Lung (tissue), 12 donors: ENCODE data around the gene ZHX3. TPM values are rescaled to one million over a fixed set of nuclear protein-coding genes. Genes with fewer than 3 reads are reported as not detected.

Source experiments
- ATAC-seq: fragments of 200-7000 bp; cut with Tn5 transposase; one replicate; pipeline ENCODE4 v1.9.1; 2020; ENCODE audit warnings: moderate number of reproducible peaks; ENCODE audit not compliant: insufficient read depth, low FRiP score
- DNase-seq, 3 donors: peaks; one replicate each; pipeline ENCODE4 v3.0.0-alpha.2; 2013 to 2017
- H3K27ac ChIP-seq, 2 donors: one replicate each; pipeline ENCODE4 v1.5.1; 2013; ENCODE audit warnings: mild to moderate bottlenecking in 2 of 2, moderate library complexity in 2 of 2, control low read depth in 1 of 2, inconsistent platforms in 1 of 2, low read depth in 1 of 2, low read length in 1 of 2
- H3K27me3 ChIP-seq, 3 donors: one replicate each; pipeline ENCODE4 v1.5.1; 2013; ENCODE audit warnings: low read length in 2 of 3; ENCODE audit not compliant: control insufficient read depth in 3 of 3, insufficient read depth in 3 of 3
- H3K36me3 ChIP-seq, 4 donors: one replicate each; pipeline ENCODE4 v1.5.1; 2013; ENCODE audit warnings: low read length in 4 of 4, mild to moderate bottlenecking in 1 of 4, moderate library complexity in 1 of 4; ENCODE audit not compliant: control insufficient read depth in 4 of 4, insufficient read depth in 4 of 4
- H3K4me1 ChIP-seq, 5 donors: one replicate each; pipeline ENCODE4 v1.5.1; 2013; ENCODE audit warnings: low read length in 5 of 5, mild to moderate bottlenecking in 2 of 5, moderate library complexity in 1 of 5; ENCODE audit not compliant: control insufficient read depth in 5 of 5, insufficient read depth in 5 of 5
- H3K4me3 ChIP-seq: one replicate; pipeline ENCODE4 v1.5.1; 2013; ENCODE audit warnings: mild to moderate bottlenecking, control low read depth, moderate library complexity
- H3K9ac ChIP-seq, 2 donors: one replicate each; pipeline ENCODE4 v1.5.1; 2013; ENCODE audit warnings: low read length in 2 of 2, control low read depth in 1 of 2; ENCODE audit not compliant: insufficient read depth in 1 of 2
- H3K9me3 ChIP-seq, 4 donors: one replicate each; pipeline ENCODE4 v1.5.1; 2013; ENCODE audit warnings: low read length in 3 of 4, mild to moderate bottlenecking in 1 of 4, moderate library complexity in 1 of 4; ENCODE audit not compliant: control insufficient read depth in 4 of 4, insufficient read depth in 3 of 4
- CTCF ChIP-seq: IDR thresholded peaks from 2 replicates; pipeline ENCODE4 v1.5.1; 2012; ENCODE audit warnings: mild to moderate bottlenecking; ENCODE audit errors: control extremely low read depth, extremely low read depth
- WGBS, 2 donors: extraction: QIAGEN DNeasy Blood & Tissue Kit; methylation state at CpG; one replicate each; pipeline ENCODE4 v1.1.7; 2013; 5-methylcytosine and 5-hydroxymethylcytosine counted together
- polyA plus RNA-seq, 2 donors: library from polyadenylated mRNA; stranded (reverse); fragments of 200-250 nt; gene quantifications; one replicate each; pipeline ENCODE4 v1.2.1, GENCODE V29; 2013
- total RNA-seq, 2 donors: library from RNA; depleted of rRNA in 1 of 2; stranded (reverse); fragments of >200 nt in 1 of 2; gene quantifications; one replicate each; pipeline ENCODE4 v1.2.1, GENCODE V29; 2014 to 2021
- donor health status: control.
- donor health status: control.
- donor health status: Bipolar disorder and iron deficiency.
- donor health status: healthy.
- donor health status: DM: yes; HTN: yes; CAD: no.

ZHX3 gene
- total and polyA plus RNA-seq, 4 donors: 8.3 to 48.2 (median 18.0) TPM

- H3K27ac ChIP-seq: no peak overlapping the region
These were observed 91.1 kb downstream of the ZHX3 start for GRCh38 chr20:41226426-41226825.

GRCh38 chr20:41225091-41225490, 92.4 kb downstream of the ZHX3 start:
- ATAC-seq: no peak
- 21 to 49% methylated on average over 1 of the region's 1 CpG for WGBS, 2 donors
- H3K4me3 ChIP-seq: no peak overlapping the region
- no peak overlapping the region for H3K27ac ChIP-seq
- H3K4me1 ChIP-seq: peaks cover 0 to 16% (median 7%) of the 10 kb centered on the region in 5 donors
- H3K27me3 ChIP-seq: no peaks in the 10 kb centered on the region
- DNase-seq: peak in 1 of 3 donors; percentile 12
- no peak for TF ChIP-seq CTCF
- no peak overlapping the region for H3K9ac ChIP-seq
- H3K9me3 ChIP-seq: no peaks in the 10 kb centered on the region
- no peaks in the 10 kb centered on the region for H3K36me3 ChIP-seq

More at GRCh38 chr20:41226426-41226825, 91.1 kb downstream of the ZHX3 start:
- ATAC-seq: no peak
- no peak for DNase-seq
- H3K4me1 ChIP-seq: peaks cover 0 to 12% (median 6%) of the 10 kb centered on the region in 5 donors
- H3K36me3 ChIP-seq: no peaks in the 10 kb centered on the region
- H3K9ac ChIP-seq: no peak overlapping the region
- H3K9me3 ChIP-seq: no peaks in the 10 kb centered on the region
- H3K4me3 ChIP-seq: no peak overlapping the region
- no peak for TF ChIP-seq CTCF
- 86 to 100% methylated on average over 1 of the region's 1 CpG for WGBS, 2 donors
- H3K27me3 ChIP-seq: no peaks in the 10 kb centered on the region

- no peak overlapping the region for H3K9ac ChIP-seq
- 84 to 88% methylated on average over 1 of the region's 1 CpG for WGBS, 2 donors
- peaks cover 0 to 1% (median 0%) of the 10 kb centered on the region in 4 donors for H3K36me3 ChIP-seq
- no peaks in the 10 kb centered on the region for H3K27me3 ChIP-seq
- H3K4me1 ChIP-seq: peaks cover 0 to 16% (median 7%) of the 10 kb centered on the region in 5 donors
- no peaks in the 10 kb centered on the region for H3K9me3 ChIP-seq
- no peak overlapping the region for H3K4me3 ChIP-seq
- TF ChIP-seq CTCF: no peak
- ATAC-seq (no peak), DNase-seq (no peak)
- H3K27ac ChIP-seq: no peak overlapping the region
These were observed 93.2 kb downstream of the ZHX3 start for GRCh38 chr20:41224281-41224680.

- Histone ChIP-seq H3K27ac (no peak overlapping the region), H3K27me3 (no peaks in the 10 kb centered on the region), H3K36me3 (peaks cover 0 to 1% (median 0%) of the 10 kb centered on the region in 4 donors), H3K4me1 (peaks cover 0 to 16% (median 7%) of the 10 kb centered on the region in 5 donors), H3K9ac (no peak overlapping the region), H3K9me3 (no peaks in the 10 kb centered on the region), H3K4me3 (no peak overlapping the region)
- TF ChIP-seq CTCF: no peak
- DNase-seq (no peak), ATAC-seq (no peak)
These were observed 94.4 kb downstream of the ZHX3 start for GRCh38 chr20:41223112-41223511.
